ENCODE data around the gene GGN.

GRCh38 chr19:38385804-38386257, 2.0 kb downstream of the GGN start:
- TF ChIP-seq CTCF (optimal IDR thresholded peaks at IDR 0.05 in 1 of 3, IDR thresholded peaks at IDR 0.05 in 1 of 3, conservative IDR thresholded peaks at IDR 0.05 in 1 of 3; ENCODE audit: extremely low read depth in 1 of 3, insufficient read depth in 2 of 3, low read length in 3 of 3) (no peak), EZH2 (IDR thresholded peaks at IDR 0.05; ENCODE audit: low read length) (no peak)
